KMS-11 (cell line): ENCODE data around the gene ZP1.

Experiments used
- H2AFZ ChIP-seq: fragments of 200-600 bp; sonication (generic); 2 replicates; pipeline ENCODE4 v1.6.1; 2016; ENCODE audit warnings: antibody characterized with exemption, mixed run types, low read depth
- H3K27ac ChIP-seq: fragments of 200-600 bp; sonication (generic); 2 replicates; pipeline ENCODE4 v1.6.1; 2016; ENCODE audit warnings: mild to moderate bottlenecking, mixed run types
- H3K27me3 ChIP-seq: fragments of 200-600 bp; sonication (generic); 2 replicates; pipeline ENCODE4 v1.6.1; 2017; ENCODE audit warnings: mild to moderate bottlenecking, low read depth, mixed run types, moderate library complexity; ENCODE audit not compliant: insufficient read depth
- H3K36me3 ChIP-seq: fragments of 200-600 bp; sonication (generic); 2 replicates; pipeline ENCODE4 v1.6.1; 2017; ENCODE audit warnings: mild to moderate bottlenecking, mixed run types; ENCODE audit not compliant: insufficient read depth
- H3K4me1 ChIP-seq: fragments of 200-600 bp; sonication (generic); 2 replicates; pipeline ENCODE4 v1.6.1; 2016; ENCODE audit warnings: mild to moderate bottlenecking, low read depth, mixed run types; ENCODE audit not compliant: poor library complexity, severe bottlenecking
- H3K4me2 ChIP-seq: fragments of 200-600 bp; sonication (generic); 2 replicates; pipeline ENCODE4 v1.7.0; 2016; ENCODE audit warnings: mild to moderate bottlenecking, mixed run types
- H3K4me3 ChIP-seq: fragments of 200-600 bp; sonication (generic); IDR thresholded peaks from 2 replicates; pipeline ENCODE4 v1.6.1; 2017; ENCODE audit warnings: low read depth, low read length, mixed read lengths; ENCODE audit not compliant: insufficient read depth
- H3K79me2 ChIP-seq: fragments of 200-600 bp; sonication (generic); 2 replicates; pipeline ENCODE4 v1.6.1; 2016; ENCODE audit warnings: low read depth, mixed run types; ENCODE audit not compliant: insufficient read depth
- H3K9ac ChIP-seq: fragments of 200-600 bp; sonication (generic); 2 replicates; pipeline ENCODE4 v1.6.1; 2016; ENCODE audit warnings: mild to moderate bottlenecking, mixed run types
- H4K20me1 ChIP-seq: fragments of 200-600 bp; sonication (generic); 2 replicates; pipeline ENCODE4 v1.6.1; 2016; ENCODE audit warnings: mild to moderate bottlenecking, mixed run types; ENCODE audit not compliant: insufficient read depth
- TF ChIP-seq, protein P1 (sequence below): fragments of 200-600 bp; sonication (generic); conservative IDR thresholded peaks from 2 replicates; pipeline ENCODE4 v1.6.1; 2017; ENCODE audit warnings: low read depth, mild to moderate bottlenecking, antibody characterized with exemption, low read length, moderate library complexity, mixed read lengths

The ZP1 gene

GRCh38 chr11:60890696-60891095 lies 23.4 kb downstream of the ZP1 start:
- no peak overlapping the region for H3K4me2 ChIP-seq
- H3K36me3 ChIP-seq, result 0 out of 2 replicates have a peak, but pooled peaks cover 1% of the 10 kb centered on the region

DNA sequence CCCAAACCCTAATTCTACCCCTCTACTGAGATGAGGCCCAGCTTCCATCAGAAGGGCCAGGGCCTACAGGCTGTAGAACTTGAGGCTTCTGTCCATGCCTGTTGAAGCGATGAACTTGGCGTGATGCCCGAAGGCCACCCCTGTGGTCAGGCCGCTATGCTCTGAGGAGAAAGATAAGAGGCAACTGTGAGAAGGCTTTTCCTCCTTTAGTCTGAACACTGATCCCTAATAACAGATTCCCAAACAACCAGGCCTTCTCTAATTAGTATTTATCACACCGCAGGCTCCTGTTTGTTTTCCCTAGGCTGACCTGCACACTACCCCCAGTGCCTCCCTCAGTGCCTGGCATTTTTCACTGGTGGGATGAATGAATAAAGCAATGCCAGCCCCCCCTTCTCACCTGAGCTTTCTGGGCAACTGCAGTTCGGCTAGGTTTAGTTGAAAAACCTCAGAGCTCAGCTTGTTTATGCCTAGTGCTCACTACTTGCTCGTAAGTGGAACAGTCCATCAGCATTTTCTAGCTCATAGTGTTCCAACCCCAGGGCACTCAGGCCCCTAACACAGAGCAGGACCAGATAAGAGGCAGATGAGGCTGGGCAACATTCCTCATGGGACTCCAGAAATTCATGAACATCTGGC lies 23.9 kb downstream of the ZP1 start:
- Histone ChIP-seq H3K4me3 (no peak overlapping the region), H3K27ac (no peak overlapping the region), H4K20me1 (no peaks in the 10 kb centered on the region), H3K4me1 (peaks cover 3% of the 10 kb centered on the region), H3K36me3 (0 out of 2 replicates have a peak, but pooled peaks cover 3% of the 10 kb centered on the region), H3K79me2 (no peaks in the 10 kb centered on the region), H2AFZ (no peak overlapping the region), H3K4me2 (no peak overlapping the region), H3K27me3 (no peaks in the 10 kb centered on the region), H3K9ac (no peak overlapping the region)
- TF ChIP-seq, protein P1, sequence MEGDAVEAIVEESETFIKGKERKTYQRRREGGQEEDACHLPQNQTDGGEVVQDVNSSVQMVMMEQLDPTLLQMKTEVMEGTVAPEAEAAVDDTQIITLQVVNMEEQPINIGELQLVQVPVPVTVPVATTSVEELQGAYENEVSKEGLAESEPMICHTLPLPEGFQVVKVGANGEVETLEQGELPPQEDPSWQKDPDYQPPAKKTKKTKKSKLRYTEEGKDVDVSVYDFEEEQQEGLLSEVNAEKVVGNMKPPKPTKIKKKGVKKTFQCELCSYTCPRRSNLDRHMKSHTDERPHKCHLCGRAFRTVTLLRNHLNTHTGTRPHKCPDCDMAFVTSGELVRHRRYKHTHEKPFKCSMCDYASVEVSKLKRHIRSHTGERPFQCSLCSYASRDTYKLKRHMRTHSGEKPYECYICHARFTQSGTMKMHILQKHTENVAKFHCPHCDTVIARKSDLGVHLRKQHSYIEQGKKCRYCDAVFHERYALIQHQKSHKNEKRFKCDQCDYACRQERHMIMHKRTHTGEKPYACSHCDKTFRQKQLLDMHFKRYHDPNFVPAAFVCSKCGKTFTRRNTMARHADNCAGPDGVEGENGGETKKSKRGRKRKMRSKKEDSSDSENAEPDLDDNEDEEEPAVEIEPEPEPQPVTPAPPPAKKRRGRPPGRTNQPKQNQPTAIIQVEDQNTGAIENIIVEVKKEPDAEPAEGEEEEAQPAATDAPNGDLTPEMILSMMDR, result no peak

More at GRCh38 chr11:60890696-60891095, 23.4 kb downstream of the ZP1 start:
- H3K9ac ChIP-seq, result no peak overlapping the region
- no peaks in the 10 kb centered on the region for H3K79me2 ChIP-seq
- H3K27ac ChIP-seq, result no peak overlapping the region
- no peaks in the 10 kb centered on the region for H4K20me1 ChIP-seq
- no peak overlapping the region for H2AFZ ChIP-seq
- no peak overlapping the region for H3K4me3 ChIP-seq
- TF ChIP-seq, protein P1, result no peak
- peaks cover 3% of the 10 kb centered on the region for H3K4me1 ChIP-seq
- H3K27me3 ChIP-seq, result no peaks in the 10 kb centered on the region

- TF ChIP-seq, protein P1, result no peak
- Histone ChIP-seq H3K27me3 (no peaks in the 10 kb centered on the region), H3K4me2 (no peak overlapping the region), H3K4me3 (no peak overlapping the region), H3K27ac (no peak overlapping the region), H3K36me3 (peaks cover 14% of the 10 kb centered on the region), H3K4me1 (peaks cover 8% of the 10 kb centered on the region), H3K79me2 (no peaks in the 10 kb centered on the region), H2AFZ (no peak overlapping the region), H4K20me1 (no peaks in the 10 kb centered on the region), H3K9ac (no peak overlapping the region)
Measured at GRCh38 chr11:60895687-60896086, 28.3 kb downstream of the ZP1 start.

DNA sequence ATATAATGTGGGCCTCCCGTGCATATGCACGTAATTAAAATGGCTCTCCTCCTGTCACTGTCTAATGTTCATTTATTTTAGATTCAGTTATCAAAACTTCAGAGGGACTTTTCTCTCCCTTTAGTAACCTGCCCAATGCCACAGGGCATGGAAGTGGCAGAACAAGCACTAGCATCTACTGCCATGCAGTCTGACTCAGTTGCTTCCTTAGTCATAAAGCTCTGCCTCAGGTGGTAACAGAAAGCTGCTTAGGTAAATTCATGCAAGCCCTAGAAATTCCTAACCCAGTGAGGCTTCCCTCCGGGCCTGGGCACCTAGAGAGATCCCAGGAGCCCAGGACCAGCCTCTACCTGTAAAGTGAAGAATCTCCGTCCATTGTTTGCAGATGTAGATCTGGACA lies 30.2 kb downstream of the ZP1 start:
- H3K27me3 ChIP-seq, result no peaks in the 10 kb centered on the region
- H3K27ac ChIP-seq, result no peak overlapping the region
- H2AFZ ChIP-seq, result no peak overlapping the region
- peaks cover 14% of the 10 kb centered on the region for H3K36me3 ChIP-seq
- no peaks in the 10 kb centered on the region for H4K20me1 ChIP-seq
- H3K79me2 ChIP-seq, result peaks cover 6% of the 10 kb centered on the region; the same call in 1 of the 2 replicates
- no peak overlapping the region for H3K9ac ChIP-seq
- TF ChIP-seq, protein P1, result no peak
- no peak overlapping the region for H3K4me2 ChIP-seq
- peaks cover 8% of the 10 kb centered on the region for H3K4me1 ChIP-seq
- no peak overlapping the region for H3K4me3 ChIP-seq
